HCT116 (cell line): ENCODE measurements around the gene LDLRAD4. TPM values are rescaled to one million over a fixed set of nuclear protein-coding genes. Genes with fewer than 3 reads are reported as not detected.

Source experiments
- ATAC-seq: fragments of 200-7000 bp; cut with Tn5 transposase; 2 replicates; pipeline ENCODE4 v1.9.1; 2020; ENCODE audit warnings: mild to moderate bottlenecking, moderate library complexity
- BruUV-seq: library from RNA; stranded (reverse); fragments of 400-500 nt; replicated peaks from 2 replicates; lab custom pipeline; 2021; lab: Mats Ljungman, UMichigan
- CTCF ChIA-PET: fragments of 300-600 bp; sonication (Branson Sonifier 250); formaldehyde crosslinking; loops from one replicate; lab custom pipeline; 2021; ENCODE audit warnings: antibody characterized with exemption; lab: Charles Lee
- POLR2A ChIA-PET: fragments of 300-600, 350-600 bp; sonication (Branson Sonifier 250); formaldehyde crosslinking; loops from one replicate; lab custom pipeline; 2021; ENCODE audit warnings: antibody characterized with exemption; lab: Charles Lee
- RAD21 ChIA-PET, 2 experiments: fragments of 300-600 bp; sonication (Branson Sonifier 250); formaldehyde crosslinking; loops; one replicate each; lab custom pipeline; 2023; ENCODE audit warnings: low total read pairs in 2 of 2; ENCODE audit not compliant: uncharacterized antibody in 2 of 2, unreplicated experiment in 2 of 2, low non-redundant PET in 1 of 2; lab: Charles Lee
- DNase-seq: peaks from one replicate; pipeline ENCODE4 v3.0.0-alpha.2; 2010; ENCODE audit warnings: low read depth, low spot score
- H2AFZ ChIP-seq: fragments of 200-600 bp; shearing (Covaris generic), sonication (generic); 2 replicates; pipeline ENCODE4 v1.6.1; 2017; ENCODE audit warnings: low read depth, mixed run types, mixed read lengths, antibody characterized with exemption, low read length; ENCODE audit not compliant: poor library complexity, severe bottlenecking
- H3K27ac ChIP-seq: 2 replicates; pipeline ENCODE4 v1.5.1; 2012; ENCODE audit warnings: low read depth, low read length
- H3K27me3 ChIP-seq: fragments of 200-600 bp; sonication (generic); 2 replicates; pipeline ENCODE4 v1.6.1; 2016; ENCODE audit warnings: mixed run types, low read length, mixed read lengths; ENCODE audit not compliant: insufficient read depth
- H3K36me3 ChIP-seq, 2 experiments: fragments of 200-500 bp in 1 of 2; fragments of 200-600 bp in 1 of 2; sonication (Bioruptor generic) in 1 of 2; sonication (generic) in 1 of 2; 2 replicates each; pipeline versions ENCODE4 v1.5.1 to v1.6.1; 2014 to 2016; ENCODE audit warnings: low read length in 2 of 2, inconsistent platforms in 1 of 2, mixed read lengths in 1 of 2, mixed run types in 1 of 2; ENCODE audit not compliant: insufficient read depth in 2 of 2, control insufficient read depth in 1 of 2
- H3K4me1 ChIP-seq, 2 experiments: fragments of 200-600 bp in 1 of 2; sonication (generic) in 1 of 2; 2 replicates each; pipeline versions ENCODE4 v1.5.1 to v1.6.1; 2012 to 2017; ENCODE audit warnings: low read length in 2 of 2, inconsistent platforms in 1 of 2, mild to moderate bottlenecking in 1 of 2, mixed read lengths in 1 of 2, mixed run types in 1 of 2, moderate library complexity in 1 of 2; ENCODE audit not compliant: insufficient read depth in 2 of 2, control insufficient read depth in 1 of 2
- H3K4me2 ChIP-seq: fragments of 200-600 bp; sonication (generic); 2 replicates; pipeline ENCODE4 v1.6.1; 2017; ENCODE audit warnings: mixed run types, low read length, mixed read lengths
- H3K4me3 ChIP-seq, 2 experiments: fragments of 200-600 bp in 1 of 2; sonication (generic) in 1 of 2; replicated peaks in 1 of 2; 2 replicates each; pipeline ENCODE4 v1.5.1; 2011 to 2016; ENCODE audit warnings: low read length in 2 of 2, control low read depth in 1 of 2, low read depth in 1 of 2, mild to moderate bottlenecking in 1 of 2, mixed read lengths in 1 of 2, mixed run types in 1 of 2
- H3K79me2 ChIP-seq: fragments of 200-600 bp; sonication (generic); 2 replicates; pipeline ENCODE4 v1.6.1; 2017; ENCODE audit warnings: mild to moderate bottlenecking, mixed run types, low read length, moderate library complexity, mixed read lengths; ENCODE audit not compliant: insufficient read depth
- H3K9ac ChIP-seq: fragments of 200-600 bp; sonication (generic); 2 replicates; pipeline ENCODE4 v1.6.1; 2016; ENCODE audit warnings: low read length, mixed read lengths
- H3K9me2 ChIP-seq: fragments of 200-600 bp; sonication (generic), shearing (Covaris generic); 2 replicates; pipeline ENCODE4 v1.6.1; 2017; ENCODE audit warnings: mixed run types, mild to moderate bottlenecking, moderate library complexity; ENCODE audit not compliant: insufficient read depth
- H3K9me3 ChIP-seq, 2 experiments: fragments of 200-500 bp in 1 of 2; fragments of 200-600 bp in 1 of 2; sonication (Bioruptor generic) in 1 of 2; sonication (generic) in 1 of 2; 2 replicates each; pipeline ENCODE4 v1.6.1; 2014 to 2017; ENCODE audit warnings: low read length in 2 of 2, mixed read lengths in 2 of 2, inconsistent platforms in 1 of 2, low read depth in 1 of 2, mild to moderate bottlenecking in 1 of 2, mixed run types in 1 of 2, moderate library complexity in 1 of 2; ENCODE audit not compliant: control insufficient read depth in 1 of 2, insufficient read depth in 1 of 2
- H4K20me1 ChIP-seq: fragments of 200-600 bp; sonication (generic), shearing (Covaris generic); 2 replicates; pipeline ENCODE4 v1.6.1; 2017; ENCODE audit warnings: mixed run types, mild to moderate bottlenecking, moderate library complexity; ENCODE audit not compliant: insufficient read depth
- CBX3 ChIP-seq: IDR thresholded peaks from 2 replicates; pipeline ENCODE4 v1.6.1; 2012; ENCODE audit warnings: low read depth
- EGR1 ChIP-seq: IDR thresholded peaks from 2 replicates; pipeline ENCODE4 v1.6.1; 2012; ENCODE audit warnings: low read depth
- ELF1 ChIP-seq: IDR thresholded peaks from 2 replicates; pipeline ENCODE4 v1.6.1; 2012; ENCODE audit warnings: low read depth, borderline replicate concordance
- EZH2 ChIP-seq: fragments of 200-600 bp; sonication (generic); IDR thresholded peaks from 2 replicates; pipeline ENCODE4 v1.6.1; 2017; ENCODE audit warnings: antibody characterized with exemption, mixed run types
- FOSL1 ChIP-seq: IDR thresholded peaks from 2 replicates; pipeline ENCODE4 v1.6.1; 2012; ENCODE audit warnings: low read depth
- POLR2A ChIP-seq: IDR thresholded peaks from 2 replicates; pipeline ENCODE4 v1.7.0; 2011; ENCODE audit warnings: borderline replicate concordance; ENCODE audit not compliant: insufficient read depth, insufficient read length; ENCODE audit errors: extremely low read depth
- POLR2AphosphoS5 ChIP-seq: IDR thresholded peaks from 2 replicates; pipeline ENCODE4 v1.6.1; 2011; ENCODE audit warnings: mild to moderate bottlenecking, low read depth, low read length, moderate library complexity
- SRF ChIP-seq: IDR thresholded peaks from 2 replicates; pipeline ENCODE4 v1.6.1; 2012; ENCODE audit warnings: low read depth
- intact Hi-C: fragments of 100-400 bp; cut with micrococcal nuclease; formaldehyde crosslinking; loops from 2 replicates; pipeline ENCODE4 v1.10.0; 2022
- total RNA-seq: library from RNA; stranded (reverse); gene quantifications from one replicate; pipeline ENCODE4 v1.2.1, GENCODE V29; 2021; ENCODE audit not compliant: unreplicated experiment
- TF ChIP-seq, protein P1 (sequence below): IDR thresholded peaks from 2 replicates; pipeline ENCODE4 v1.6.1; 2011; ENCODE audit warnings: mild to moderate bottlenecking, low read length, moderate library complexity; ENCODE audit not compliant: insufficient replicate concordance; ENCODE audit errors: extremely low read depth
- TF ChIP-seq, protein P2 (sequence below): IDR thresholded peaks from 2 replicates; pipeline ENCODE4 v1.6.1; 2012

Gene LDLRAD4
- total RNA-seq, 1 experiment from 2014 or later, result 1.2 TPM

DNA sequence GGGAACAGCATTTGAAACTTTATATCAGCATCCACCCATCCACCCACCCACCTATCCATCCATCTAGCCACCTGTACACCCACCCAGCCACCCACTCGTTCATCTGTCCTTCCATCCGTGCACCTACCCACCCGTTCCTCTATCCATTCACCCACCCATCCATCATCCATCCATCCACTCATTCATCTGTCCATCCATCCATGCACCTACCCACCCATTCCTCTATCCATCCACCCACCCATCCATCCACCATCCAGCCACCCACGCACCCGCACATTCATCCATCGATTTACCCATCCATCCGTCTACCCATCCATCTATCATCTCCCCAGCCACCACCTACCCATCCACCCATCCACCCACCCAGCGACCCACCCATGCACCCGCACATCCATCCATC, 24.8 kb downstream of the LDLRAD4 start:
- Histone ChIP-seq H2AFZ (no peak overlapping the region), H3K4me2 (no peak overlapping the region), H3K27me3 (no peaks in the 10 kb centered on the region), H3K9me3 (no peaks in the 10 kb centered on the region), H3K27ac (no peak overlapping the region), H3K79me2 (no peaks in the 10 kb centered on the region), H3K9ac (no peak overlapping the region), H3K4me1 (no peaks in the 10 kb centered on the region), H3K4me3 (no peak overlapping the region), H4K20me1 (no peaks in the 10 kb centered on the region), H3K36me3 (no peaks in the 10 kb centered on the region), H3K9me2 (no peaks in the 10 kb centered on the region)
- intact Hi-C loops, result no loop called here
- RAD21 ChIA-PET, result no interaction called here
- no peak for ATAC-seq
- CTCF ChIA-PET, result no interaction called here
- POLR2A ChIA-PET, result no interaction called here
- no TSS peak for BruUV-seq
- no peak for DNase-seq
- no peak for TF ChIP-seq ELF1
- no peak for TF ChIP-seq EGR1
- no peak for TF ChIP-seq EZH2
- TF ChIP-seq POLR2AphosphoS5, result no peak
- TF ChIP-seq SRF, result no peak
- no peak for TF ChIP-seq CBX3
- no peak for TF ChIP-seq FOSL1
- TF ChIP-seq, protein P1, sequence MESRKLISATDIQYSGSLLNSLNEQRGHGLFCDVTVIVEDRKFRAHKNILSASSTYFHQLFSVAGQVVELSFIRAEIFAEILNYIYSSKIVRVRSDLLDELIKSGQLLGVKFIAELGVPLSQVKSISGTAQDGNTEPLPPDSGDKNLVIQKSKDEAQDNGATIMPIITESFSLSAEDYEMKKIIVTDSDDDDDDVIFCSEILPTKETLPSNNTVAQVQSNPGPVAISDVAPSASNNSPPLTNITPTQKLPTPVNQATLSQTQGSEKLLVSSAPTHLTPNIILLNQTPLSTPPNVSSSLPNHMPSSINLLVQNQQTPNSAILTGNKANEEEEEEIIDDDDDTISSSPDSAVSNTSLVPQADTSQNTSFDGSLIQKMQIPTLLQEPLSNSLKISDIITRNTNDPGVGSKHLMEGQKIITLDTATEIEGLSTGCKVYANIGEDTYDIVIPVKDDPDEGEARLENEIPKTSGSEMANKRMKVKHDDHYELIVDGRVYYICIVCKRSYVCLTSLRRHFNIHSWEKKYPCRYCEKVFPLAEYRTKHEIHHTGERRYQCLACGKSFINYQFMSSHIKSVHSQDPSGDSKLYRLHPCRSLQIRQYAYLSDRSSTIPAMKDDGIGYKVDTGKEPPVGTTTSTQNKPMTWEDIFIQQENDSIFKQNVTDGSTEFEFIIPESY, result no peak
- TF ChIP-seq, protein P2, sequence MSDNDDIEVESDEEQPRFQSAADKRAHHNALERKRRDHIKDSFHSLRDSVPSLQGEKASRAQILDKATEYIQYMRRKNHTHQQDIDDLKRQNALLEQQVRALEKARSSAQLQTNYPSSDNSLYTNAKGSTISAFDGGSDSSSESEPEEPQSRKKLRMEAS, result no peak

DNA sequence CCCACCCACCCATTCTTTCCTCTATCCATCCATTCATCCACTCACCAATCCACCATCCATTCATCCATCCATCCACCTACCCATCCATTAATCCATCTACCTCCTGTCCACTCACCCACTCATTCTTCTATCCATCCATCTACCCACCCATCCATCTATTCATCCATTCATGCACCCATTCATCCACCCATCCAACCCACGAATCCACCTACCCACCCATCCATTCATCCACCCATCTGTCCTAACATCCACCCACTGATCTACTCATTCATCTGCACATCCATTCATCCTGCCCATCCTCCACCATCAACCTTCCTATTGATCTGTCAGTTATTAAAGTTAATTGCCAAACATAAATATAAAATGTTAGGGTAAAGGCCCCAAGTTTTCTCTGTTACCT, 25.6 kb downstream of the LDLRAD4 start:
- no peak overlapping the region for H3K4me2 ChIP-seq
- no peaks in the 10 kb centered on the region for H3K9me2 ChIP-seq
- no peaks in the 10 kb centered on the region for H3K36me3 ChIP-seq
- no peaks in the 10 kb centered on the region for H3K9me3 ChIP-seq
- H3K27me3 ChIP-seq, result no peaks in the 10 kb centered on the region
- no peak overlapping the region for H3K9ac ChIP-seq
- no peak for TF ChIP-seq POLR2AphosphoS5
- TF ChIP-seq ELF1, result no peak
- no peak for TF ChIP-seq POLR2A
- TF ChIP-seq, all 23 proteins: peak for 0
- Histone ChIP-seq H2AFZ (no peak overlapping the region), H4K20me1 (no peaks in the 10 kb centered on the region), H3K27ac (no peak overlapping the region), H3K4me3 (no peak overlapping the region), H3K79me2 (no peaks in the 10 kb centered on the region), H3K4me1 (no peaks in the 10 kb centered on the region)
- intact Hi-C loops, result no loop called here
- ATAC-seq (no peak), DNase-seq (no peak)
- no TSS peak for BruUV-seq
- POLR2A ChIA-PET, result no interaction called here
- CTCF ChIA-PET, result no interaction called here
- RAD21 ChIA-PET, result no interaction called here
